ENCODE measurements around the gene COL17A1.

The COL17A1 gene

GRCh38 chr10:104092749-104093148 lies 7.1 kb upstream of the COL17A1 start:
- DNase-seq: no peak

DNA sequence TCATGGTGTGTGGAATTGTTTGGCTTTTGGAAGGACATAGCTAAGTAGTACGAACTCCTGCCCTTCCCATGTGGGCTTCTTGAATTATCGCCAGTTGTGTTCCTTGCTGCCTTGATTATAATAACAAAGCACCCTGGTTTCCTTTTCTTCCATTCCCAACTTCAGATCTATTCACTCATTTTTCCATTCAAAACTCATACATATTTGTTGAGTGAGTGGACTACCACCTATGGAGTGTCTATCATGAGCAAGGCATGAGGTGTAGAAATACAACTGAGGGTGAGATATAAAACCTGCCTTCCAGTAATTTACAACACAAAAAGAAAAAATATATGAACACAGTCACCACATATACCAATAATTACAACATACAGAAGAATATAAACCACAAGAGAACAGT lies 4.9 kb upstream of the COL17A1 start:
- no peak for DNase-seq

- no peak for DNase-seq
Measured at GRCh38 chr10:104089621-104090020, 3.9 kb upstream of the COL17A1 start.

DNA sequence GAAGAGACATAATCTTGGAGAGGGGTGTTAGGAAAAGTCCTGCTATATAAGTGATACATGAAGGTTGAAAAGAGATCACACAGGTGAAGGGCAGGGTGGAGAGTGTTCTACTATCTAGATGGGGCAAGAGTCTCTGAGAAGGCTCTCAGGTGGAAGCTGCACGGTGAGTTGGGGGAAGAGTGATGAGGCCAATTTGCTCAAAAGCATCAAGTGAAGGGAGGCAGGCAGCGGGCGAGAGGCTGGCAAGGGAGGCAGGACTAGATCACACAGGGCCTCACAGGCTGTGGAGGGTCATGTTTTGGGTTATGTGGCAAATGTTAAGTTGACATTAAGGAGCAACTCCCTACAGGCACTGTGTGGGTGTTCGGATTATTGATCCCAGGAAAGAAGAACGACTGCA lies 2.6 kb upstream of the COL17A1 start:
- no peak for DNase-seq

- no peak for DNase-seq
Measured at GRCh38 chr10:104084482-104085142, 1.1 kb downstream of the COL17A1 start.

DNA sequence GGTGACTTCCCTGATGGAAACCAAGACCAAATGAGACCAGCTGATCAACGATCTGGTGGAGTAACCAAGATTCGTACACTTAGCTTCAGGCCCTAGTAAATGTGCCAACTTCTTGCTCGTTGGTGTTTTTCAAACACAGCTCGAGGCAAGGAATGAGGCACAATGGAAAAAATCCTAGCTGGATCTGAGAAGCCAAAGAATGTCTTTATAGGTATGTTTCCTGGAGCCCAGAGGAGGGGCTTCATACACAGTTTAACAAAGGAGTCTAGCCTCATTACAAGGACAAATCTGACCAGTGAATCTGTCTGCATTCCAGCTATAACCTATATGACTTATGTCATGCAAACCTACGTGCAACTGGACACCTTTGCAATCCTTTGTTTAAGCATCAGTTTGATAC lies 3.7 kb downstream of the COL17A1 start:
- no peak for DNase-seq

- DNase-seq: no peak
Measured at GRCh38 chr10:104080762-104081161, 4.9 kb downstream of the COL17A1 start.

DNA sequence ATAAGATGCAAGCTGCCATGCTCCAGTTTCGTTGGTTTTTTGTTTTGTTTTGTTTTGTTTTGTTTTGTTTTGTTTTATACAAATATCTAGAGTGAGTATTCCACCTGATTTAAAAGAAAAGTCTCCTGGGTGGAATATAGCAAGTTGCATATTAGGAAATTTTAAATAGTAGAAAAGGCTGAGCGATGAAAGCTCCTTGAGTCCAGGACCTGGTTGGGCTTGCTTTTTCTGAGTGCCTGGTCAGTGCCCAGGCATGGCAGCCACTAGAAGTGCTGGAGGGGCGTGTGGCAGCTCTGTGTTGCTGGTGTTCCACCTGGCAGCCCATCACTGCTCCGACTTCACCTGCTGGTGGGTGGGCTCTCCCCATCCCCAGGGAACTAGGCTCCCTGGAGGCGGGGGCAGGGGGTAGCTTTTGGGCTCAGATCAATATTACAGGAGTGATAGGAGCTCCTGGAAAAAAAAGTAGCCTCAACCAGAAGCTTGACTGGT lies 8.0 kb downstream of the COL17A1 start:
- DNase-seq: no peak

- no peak for DNase-seq
Measured at GRCh38 chr10:104077247-104077646, 8.4 kb downstream of the COL17A1 start.

DNA sequence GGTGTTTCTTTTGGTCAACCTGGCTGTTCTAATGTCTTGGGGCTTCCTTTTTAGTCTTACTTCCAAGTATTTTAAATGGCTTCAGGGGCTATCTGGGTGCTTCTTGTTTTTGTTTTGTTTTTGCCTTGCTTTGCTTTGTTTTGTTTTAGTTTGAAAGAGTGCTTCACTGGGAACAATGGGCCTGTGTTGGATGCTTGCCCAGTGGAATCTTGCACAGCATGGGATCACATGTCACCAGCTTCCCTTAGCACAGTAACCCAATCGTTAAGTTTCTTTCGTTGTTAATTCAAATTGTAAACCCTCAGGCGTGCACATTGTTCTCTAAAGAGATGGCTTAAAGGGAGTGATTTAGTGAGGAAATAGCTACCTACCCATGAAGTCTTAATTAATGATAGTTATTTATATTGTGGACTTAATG lies 8.9 kb downstream of the COL17A1 start:
- no peak for DNase-seq

DNA sequence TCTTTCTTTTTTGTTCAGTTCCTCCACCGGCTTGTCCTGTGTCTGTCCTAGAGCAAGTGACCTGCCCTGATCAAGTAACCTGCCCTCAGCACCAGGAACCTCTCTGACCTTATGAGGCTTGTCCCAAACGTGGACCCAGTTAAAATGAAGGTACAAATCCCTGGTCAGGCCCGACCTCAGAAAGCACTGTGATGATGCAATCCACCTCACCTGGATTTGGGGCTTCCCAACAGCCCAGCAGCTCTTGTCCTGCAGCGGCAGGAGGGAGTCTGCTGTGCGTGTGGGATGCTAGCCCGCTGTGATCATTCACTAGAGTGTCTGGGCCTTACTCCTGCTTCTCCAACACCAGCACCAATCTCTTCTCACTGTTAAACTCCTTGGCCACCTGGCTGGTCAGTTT lies 11.2 kb downstream of the COL17A1 start:
- DNase-seq: no peak

DNA sequence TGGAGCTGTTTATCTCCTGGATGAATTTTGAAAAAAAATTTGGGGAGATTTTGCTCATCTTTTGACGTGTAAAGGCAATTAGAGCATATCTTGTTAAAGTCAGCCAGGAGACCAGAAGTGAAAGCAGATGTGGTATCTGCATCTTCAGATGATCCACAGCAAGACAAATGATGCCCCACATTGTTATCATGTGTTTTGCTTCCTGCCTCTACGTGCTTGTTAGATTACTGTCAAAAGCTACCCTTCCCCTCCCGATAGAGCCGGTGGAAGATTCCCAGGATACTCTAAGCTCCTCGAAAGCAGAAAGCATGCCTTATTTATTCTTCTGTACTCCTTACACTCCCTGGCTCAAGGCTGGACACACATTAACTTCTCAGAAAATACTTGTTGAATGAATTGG lies 12.9 kb downstream of the COL17A1 start:
- no peak for DNase-seq

DNA sequence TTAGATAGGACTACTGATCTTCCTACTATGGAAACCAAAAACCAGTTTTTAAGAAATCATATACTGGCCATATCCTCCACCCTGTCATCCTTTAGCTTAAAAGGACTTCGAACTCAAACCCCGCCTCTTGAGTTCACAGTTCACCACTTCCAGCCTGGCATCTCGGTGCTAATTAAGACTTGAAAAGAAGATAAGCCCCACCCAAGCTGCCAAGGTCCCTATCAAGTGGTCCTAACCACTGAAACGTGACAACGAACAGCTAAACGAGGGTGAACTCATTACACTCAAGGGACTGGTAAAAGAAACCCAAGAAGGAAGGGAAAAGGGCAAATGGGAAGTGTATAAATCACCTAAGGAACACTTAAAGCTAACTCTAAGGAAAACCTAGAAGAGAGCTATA lies 16.1 kb downstream of the COL17A1 start:
- no peak for DNase-seq

- no peak for DNase-seq
Measured at GRCh38 chr10:104067525-104067924, 18.2 kb downstream of the COL17A1 start.

GRCh38 chr10:104066945-104067344 lies 18.7 kb downstream of the COL17A1 start:
- DNase-seq: no peak

DNA sequence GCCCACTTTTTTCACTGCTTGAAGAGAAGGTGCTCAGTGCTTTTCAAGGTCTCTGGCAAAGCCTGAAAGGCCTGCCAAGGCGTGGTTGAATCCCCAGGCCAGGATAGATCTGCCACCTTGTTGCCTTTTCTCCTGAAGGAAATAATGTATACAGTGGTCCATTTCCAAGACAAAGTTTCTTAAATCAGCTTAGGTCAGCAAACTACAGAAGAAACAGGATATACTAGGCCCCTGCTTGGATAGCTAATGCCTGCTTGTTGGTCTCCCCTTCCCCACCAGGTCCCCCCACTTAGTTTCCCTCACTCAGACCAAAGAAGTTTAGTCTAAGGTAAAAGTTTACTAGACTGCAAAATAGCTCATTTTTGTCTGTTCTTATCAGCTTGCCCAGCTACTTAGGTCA lies 19.9 kb downstream of the COL17A1 start:
- DNase-seq: no peak

- DNase-seq: no peak
Measured at GRCh38 chr10:104061196-104061595, 24.5 kb downstream of the COL17A1 start.

GRCh38 chr10:104059364-104059763 lies 26.3 kb downstream of the COL17A1 start:
- DNase-seq: no peak

GRCh38 chr10:104057717-104058116 lies 28.0 kb downstream of the COL17A1 start:
- no peak for DNase-seq

- no peak for DNase-seq
Measured at GRCh38 chr10:104056619-104057273, 28.9 kb downstream of the COL17A1 start.

- DNase-seq: peak; percentile 77
Measured at GRCh38 chr10:104054430-104054829, 31.2 kb downstream of the COL17A1 start.

DNA sequence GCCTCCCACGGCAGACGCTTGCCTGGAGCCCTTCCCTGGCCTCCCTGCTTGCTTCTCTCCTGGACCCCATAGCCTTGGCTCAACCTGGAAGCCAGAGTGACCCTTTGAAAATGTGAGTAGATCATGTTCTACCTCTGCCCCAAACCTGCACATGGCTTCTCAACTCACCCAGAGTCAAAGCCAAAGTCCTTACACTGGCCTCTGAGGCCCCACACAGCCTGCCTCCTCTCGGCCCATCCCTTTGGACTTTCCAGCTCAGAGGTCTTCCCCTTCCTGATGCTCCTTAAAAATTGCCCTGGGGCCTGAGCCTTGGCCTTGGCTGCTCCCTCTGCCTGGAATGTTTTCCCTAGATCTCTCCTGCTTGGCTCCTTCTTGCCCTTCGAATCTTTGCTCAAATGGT lies 32.5 kb downstream of the COL17A1 start:
- DNase-seq: no peak

GRCh38 chr10:104052431-104052830 lies 33.2 kb downstream of the COL17A1 start:
- no peak for DNase-seq

GRCh38 chr10:104049504-104050250 lies 36.0 kb downstream of the COL17A1 start:
- DNase-seq: peak; percentile 52

All from 8988T (cell line).